GM18508 (cell line): ENCODE measurements around the gene ZFAND3.

Experiments
- ATAC-seq: cut with Tn5 transposase; IDR thresholded peaks from one replicate; pipeline ENCODE4 v1.9.1; 2021; ENCODE audit warnings: moderate number of reproducible peaks; ENCODE audit not compliant: insufficient read depth, unreplicated experiment

Gene ZFAND3

DNA sequence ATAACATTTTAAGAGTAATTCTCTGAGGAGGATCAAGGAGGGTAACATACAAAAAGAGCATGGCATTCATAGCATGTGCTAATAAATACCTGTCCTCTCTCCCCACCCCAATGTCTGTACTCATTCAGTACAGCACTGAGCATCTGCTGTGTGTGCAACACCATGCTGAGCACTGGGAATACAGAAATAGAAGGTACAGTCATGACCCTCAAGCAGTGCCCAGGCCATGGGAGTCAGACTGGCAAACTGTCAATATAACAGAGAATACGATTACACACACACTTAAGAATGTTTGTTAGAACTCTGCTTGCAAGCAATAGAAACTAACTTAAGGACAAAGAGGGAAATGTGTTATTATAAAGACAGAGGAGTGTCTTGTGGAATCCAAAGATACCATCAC lies 24.7 kb upstream of the ZFAND3 start:
- ATAC-seq, result no peak

DNA sequence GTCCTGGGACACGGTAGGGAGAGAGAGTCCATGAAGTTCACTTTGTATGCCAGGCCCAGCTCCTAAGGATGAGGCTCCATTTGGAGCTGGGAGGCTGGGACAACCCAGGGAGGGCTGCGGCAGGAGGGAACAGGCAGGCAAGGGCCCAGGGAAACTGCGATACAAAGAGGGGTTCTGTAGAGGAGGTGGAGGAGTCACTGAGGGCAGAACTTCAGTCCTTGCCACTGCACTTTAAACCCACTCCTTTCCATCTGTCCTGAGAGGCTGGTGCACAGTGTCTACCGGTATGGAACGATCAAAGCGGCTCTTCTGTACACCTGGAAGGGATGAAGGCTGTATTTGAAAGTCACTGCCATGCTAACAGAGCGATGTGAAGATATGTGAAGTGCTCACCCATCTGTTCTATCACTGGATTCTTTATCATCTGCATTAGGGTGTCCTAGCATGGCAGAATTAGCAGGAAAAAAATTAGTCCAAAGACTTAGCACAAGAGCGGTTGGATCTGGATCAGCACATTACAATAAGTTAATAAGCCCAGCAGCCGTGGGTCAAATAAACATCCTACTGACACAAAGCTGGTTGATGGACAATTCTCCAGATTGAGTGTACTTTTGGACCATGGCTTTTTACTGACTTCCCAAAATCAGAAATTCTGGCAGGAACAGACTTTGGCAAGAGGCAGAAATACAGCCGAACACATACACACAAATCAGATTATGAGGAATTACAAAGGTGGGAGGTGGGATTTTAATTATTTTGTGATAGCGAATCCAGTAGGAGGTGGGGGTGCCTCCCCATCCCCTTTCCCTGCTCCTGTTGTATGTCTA lies 20.9 kb upstream of the ZFAND3 start:
- no peak for ATAC-seq

DNA sequence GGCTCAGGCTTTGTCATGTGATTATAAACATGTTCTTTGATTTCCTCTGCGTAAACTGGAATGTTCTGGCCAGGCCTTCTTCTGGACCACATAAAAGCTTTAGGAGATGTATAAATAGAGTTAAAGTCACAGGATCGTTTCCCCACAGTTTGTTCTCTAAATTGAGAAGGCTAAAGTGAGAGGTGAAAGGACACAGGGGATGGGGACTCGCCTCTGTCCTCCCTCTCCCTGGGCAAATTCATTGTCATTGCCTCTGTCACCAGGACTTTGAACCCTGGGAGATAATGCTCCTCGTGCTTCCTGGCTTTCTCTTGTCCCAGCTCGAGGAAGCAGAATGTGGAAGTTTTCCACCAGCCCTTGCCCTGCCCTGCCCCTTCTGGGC lies 20.3 kb upstream of the ZFAND3 start:
- no peak for ATAC-seq

DNA sequence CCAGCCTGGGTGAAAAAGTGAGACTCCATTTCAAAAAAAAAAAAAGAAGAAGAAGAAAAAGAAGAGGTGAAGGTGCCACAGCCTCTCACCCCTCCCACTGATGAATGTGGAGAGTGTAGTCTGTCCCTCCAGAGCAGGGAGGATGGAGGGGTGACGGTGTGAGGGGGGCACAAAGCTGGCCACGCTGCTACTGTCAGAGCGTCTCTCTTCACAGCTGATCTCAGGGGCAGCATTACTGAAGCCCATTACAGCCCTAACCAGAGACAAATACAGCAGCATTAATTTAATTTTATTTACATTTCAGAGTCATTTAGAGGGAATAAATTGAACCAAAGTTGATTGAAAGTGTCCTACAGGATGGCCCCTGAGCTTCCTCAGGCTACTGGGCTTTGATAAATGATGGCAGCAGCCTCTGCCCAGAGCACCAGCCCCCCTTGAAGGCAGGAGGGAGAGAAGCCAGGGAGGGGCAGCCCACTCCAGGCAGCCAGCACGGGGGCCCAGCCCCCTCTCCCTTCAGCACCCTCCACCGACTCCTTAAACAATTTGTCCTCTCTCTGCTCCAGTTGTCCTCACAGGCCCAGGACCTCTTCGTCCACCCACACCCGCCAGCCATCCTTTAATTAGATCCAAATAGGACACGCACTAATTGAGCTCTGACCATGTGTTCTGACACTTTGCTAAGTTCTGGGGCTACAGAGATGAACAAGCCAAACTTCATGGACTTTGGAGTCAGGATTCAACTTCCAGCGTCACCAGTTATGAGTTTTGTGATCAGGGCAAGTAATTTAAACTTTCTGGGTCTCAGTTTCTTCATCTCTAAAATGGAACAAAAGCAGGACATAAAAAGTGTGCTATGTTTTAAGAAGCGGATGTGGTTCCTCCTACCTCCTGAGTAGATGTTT lies 18.6 kb upstream of the ZFAND3 start:
- ATAC-seq, result no peak

DNA sequence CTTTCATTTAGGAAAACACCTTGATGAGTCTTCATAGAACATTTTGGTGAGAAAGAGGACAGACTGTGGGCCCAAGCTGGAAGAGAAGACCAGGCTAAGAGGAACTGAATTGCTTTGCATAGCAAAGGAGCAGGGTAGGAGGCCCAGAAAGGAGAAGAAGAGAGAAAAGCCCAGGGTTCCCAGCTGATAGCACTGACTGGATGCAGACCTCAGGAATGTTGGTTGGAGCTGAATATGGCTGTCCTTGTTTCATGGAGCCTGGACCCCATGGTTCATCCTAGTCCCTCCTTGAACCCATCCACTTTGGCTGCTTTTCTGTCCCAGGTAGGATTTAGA lies 18.0 kb upstream of the ZFAND3 start:
- ATAC-seq, result no peak

DNA sequence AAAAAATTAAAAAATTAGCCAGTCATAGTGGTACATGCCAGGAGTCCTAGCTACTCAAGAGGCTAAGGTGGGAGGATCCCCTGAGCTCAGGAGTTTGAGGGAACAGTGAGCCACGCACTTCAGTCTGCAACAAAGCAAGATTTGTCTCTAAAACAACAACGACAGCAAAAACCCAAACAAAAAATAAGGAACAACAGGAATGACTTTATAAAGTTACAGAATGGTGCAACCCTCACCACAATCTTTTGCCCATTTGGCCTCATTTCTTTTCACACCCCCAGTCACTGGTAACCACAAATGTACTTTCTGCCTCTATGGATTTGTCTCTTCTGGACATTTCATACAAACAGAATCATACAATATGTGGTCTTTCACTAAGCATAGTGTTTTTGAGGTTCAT lies 16.7 kb upstream of the ZFAND3 start:
- ATAC-seq, result no peak

DNA sequence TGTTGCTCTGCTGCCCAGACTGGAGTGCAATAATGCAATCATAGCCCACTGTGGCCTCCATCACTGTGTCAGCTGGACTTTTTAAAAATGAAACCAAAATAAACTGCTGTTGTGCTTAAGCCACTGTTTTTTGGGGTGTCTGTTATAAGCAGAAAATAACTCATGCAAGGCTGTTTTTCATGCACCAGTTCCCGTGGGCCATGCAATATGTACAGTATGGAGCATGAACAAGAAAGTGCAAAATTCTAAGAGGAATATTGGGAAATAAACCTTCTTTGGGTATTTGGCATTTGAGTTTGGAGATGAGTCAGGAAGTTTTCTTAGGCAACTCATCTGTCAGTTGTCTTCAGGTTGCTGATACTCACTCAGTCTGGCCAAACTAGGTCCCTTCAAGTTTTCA lies 14.9 kb upstream of the ZFAND3 start:
- ATAC-seq, result no peak

DNA sequence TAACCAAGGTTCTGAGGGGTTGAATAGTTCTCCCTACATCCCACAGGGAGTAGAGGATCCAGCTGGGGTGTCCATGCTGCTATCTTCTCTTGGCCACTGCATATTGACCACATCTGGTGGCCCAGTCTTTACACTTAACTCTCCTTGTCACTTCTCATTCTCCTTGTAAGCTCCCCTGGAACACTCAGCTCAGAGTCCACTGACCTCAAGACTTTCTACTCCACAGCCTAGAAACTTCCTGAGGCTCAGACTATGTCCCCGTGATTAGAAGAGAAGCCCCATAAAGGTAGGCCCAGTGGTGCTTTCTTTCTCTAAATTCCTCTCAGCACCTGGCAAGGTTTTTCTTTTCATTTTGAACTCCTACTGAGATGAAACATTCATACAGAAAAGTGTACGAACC lies 13.3 kb upstream of the ZFAND3 start:
- no peak for ATAC-seq

DNA sequence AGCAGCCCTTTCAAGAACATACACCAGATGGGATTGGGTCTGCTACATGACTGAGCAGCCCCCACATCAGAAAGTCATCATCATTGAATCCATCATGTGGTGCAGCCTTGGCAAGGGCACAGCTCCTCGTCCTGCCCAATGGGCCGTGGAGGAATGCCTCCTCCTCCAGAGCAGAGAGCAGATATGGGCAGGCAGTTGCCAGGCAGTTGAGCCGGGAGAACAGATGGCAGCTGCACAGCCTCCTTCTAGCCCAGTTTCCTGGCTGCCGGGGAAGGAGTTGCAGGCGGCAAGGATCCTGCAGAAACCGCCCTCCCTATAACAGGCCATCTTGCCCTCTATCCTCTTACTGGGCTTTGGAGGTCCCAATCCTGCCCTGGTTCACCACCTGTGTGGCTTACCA lies 11.9 kb upstream of the ZFAND3 start:
- ATAC-seq, result no peak

DNA sequence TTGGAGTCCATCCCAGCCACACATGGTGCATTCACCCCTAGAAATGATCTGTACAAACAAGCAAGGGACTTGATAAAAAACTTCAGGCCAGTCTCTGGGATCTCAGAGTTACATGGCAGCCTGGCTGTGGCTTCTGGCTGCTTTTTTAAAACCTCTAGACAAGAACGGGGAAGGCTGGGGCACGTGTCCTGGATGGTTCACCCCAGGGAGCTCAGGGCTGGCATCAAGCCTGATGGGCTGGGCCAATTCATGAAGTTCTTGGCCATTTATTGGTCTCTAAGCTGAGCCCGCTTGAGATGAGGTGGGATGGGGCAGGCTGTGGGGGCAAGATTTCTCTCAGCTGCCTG lies 10.4 kb upstream of the ZFAND3 start:
- ATAC-seq, result no peak

DNA sequence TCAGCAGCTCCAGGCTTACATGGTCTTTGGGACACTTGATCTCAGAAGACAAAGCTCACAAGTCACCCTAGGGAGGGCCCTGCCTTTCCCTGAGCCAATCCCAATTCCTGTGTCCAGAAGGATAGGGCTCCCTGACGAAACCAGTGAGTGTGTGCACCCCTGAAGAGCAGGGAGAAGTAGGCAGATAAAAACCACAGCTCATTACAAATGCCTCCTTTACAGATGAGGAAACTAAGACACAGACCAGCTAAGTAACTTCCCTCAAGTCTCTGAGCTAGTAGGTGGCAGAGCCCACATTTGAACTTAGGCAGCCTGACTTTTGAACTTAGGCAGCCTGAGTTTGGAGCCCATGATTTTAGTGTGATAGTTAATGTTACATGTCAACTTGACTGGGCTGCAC lies 6.7 kb upstream of the ZFAND3 start:
- no peak for ATAC-seq

DNA sequence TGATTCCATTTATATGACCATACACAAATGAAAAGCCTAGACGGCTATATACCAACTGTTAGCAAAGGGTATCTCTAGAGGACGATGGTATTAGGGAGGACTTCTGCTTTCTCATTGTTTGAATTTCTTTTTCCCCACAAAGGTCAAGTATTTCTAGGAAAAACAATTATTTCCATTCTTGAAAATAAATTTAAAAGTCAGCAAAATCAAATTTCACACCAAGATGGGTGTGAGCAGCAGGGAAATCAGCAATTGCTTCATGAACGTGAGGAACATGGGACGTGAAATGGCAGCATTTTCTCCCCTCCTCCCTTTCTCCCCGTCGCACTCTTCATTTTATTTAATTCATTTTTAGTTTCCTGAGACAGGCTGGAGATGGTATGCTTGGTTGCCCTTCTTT lies 5.2 kb upstream of the ZFAND3 start:
- ATAC-seq, result no peak

DNA sequence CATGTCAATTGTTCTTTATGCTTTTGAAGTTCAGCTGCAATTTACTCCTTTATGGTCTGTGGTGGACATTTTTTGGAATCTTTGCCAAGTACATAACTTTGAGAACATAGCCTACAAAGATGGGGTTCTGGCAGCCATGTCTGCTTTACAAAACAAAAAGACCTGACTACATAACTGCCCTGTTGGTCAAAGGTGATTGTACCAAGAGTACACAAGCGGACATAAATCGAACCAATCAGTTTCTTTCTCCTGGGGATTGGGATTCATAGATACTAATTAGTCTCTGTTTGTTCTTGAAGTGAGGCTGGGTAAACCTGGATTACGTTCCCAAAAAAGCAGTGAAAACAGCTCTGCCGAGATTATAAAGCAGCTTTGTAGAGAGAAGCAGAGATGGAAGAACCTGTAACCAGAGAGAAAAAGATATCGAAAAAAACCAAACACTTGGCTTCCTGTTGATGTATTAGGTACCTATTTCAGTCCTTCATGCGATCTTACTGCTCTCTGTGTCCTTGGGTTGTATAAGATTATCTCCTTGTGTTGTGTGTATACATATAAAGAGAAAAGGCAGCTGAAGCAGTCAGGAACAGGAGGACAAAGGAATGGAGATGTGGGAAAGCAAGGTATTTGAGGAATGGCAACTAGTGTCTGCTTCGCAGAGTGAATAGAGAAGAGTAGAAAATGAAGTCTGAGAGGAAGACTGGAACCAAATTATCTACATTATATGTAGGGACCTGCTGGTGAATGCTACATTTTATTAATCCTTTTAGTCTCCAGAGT lies 2.7 kb upstream of the ZFAND3 start:
- no peak for ATAC-seq

DNA sequence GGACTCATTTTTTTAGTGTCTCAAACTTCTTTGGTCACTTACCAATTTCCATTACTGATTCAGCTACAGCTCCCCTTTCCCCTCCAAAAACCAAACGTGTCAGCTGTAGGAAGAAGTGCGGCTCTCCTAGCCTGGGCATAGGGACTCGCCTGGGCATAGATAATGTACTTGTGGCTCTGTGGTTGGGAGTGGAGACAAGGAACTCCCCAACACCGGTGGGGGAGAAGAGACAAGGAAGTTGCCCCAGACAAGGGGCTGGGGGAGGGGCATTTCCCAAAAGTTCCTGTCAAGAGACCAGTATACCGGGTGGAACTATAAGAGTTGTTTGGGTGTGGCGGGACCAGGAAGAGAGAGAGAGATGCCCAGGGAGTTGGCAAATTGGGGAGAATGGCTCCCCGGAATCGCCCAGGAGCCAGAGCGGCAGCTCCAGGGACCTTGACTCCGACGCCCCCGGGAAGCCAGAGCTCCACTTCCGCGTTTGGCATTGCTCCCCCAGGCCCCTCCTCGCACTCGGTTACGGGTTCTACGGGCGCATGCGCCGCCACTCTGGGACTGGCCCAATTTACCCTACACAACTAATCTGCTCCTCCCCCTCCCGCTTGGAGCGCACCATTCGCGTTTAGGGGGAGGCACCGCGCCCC lies 871 bp upstream of the ZFAND3 start:
- peak; percentile 45 for ATAC-seq

DNA sequence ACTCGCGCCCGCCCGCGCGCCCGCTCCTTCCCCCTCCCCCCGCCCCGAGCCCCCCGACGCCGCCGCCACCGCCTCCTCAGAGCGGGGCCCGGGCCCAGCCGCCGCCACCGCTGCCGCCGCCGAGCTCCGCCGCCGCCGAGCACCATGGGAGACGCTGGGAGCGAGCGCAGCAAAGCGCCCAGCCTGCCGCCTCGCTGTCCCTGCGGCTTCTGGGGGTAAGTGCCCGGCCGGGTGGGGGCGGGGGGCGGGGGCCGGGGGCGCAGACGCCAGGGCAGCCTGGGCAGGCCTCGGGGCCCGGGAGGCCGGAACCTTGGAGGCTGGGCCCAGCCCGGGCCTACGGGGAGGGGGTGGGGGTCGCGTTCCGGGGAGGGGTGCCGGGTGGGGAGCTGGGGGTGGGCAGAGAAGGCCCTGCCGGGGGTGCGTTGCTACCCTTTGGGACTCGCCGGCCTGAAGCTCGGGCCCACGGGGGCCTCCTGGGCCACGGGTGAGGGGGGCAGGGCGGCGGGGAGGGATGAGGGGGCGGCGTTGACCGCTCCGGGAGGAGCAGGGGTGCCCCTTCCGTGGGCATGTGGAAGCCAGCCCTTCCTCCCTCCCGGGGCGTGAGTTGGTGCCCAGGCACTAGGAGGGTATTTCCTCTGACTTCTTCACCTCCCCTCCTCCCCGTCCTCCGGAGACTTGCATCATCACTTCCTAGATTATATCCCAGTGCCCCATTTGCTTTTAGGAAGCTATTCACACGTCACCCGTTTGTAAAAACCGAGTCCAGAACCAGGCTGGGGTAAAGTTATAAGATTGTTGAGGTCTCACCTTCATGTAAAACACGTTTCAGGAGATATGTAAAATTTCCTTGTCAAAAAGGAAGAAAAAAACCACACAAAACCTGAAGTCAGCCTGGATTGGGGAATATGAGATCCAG lies 533 bp downstream of the ZFAND3 start:
- ATAC-seq, result no peak

DNA sequence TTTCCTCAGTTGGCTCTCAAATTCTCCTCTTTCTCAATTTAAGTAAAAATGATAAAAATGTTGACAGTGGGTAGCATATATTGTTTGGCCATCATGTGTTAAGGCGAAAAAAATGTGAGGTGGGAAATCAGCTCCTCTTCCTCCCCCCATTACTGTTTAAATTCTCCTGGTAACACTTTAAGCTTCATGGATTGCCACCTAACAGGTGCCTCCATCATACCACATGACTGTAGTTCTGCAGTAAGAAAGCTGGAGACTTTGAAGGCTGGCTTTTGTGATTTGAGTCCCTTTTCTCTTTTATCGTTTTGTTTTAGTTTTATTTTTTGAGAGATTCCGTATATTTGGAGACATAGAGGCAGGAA lies 1.2 kb downstream of the ZFAND3 start:
- ATAC-seq, result no peak

DNA sequence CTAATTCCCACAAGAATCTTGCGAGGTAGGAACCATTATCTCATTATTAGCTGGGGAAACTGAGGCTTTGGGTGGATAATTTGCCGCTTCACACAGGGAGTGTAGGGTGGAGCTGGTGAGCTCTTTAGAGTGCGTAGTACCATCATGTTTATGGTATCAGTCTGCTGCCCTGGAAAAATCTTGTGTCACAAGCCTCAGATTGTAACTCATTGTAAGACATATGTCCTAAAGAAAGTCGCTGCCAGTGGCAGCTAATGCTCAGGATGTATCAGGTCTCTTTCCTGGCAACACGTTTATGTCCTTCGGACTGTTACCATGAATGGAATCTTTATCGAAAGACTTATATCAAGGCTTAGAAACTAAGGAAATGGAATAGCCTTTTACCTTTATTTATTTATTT lies 1.9 kb downstream of the ZFAND3 start:
- ATAC-seq, result no peak

DNA sequence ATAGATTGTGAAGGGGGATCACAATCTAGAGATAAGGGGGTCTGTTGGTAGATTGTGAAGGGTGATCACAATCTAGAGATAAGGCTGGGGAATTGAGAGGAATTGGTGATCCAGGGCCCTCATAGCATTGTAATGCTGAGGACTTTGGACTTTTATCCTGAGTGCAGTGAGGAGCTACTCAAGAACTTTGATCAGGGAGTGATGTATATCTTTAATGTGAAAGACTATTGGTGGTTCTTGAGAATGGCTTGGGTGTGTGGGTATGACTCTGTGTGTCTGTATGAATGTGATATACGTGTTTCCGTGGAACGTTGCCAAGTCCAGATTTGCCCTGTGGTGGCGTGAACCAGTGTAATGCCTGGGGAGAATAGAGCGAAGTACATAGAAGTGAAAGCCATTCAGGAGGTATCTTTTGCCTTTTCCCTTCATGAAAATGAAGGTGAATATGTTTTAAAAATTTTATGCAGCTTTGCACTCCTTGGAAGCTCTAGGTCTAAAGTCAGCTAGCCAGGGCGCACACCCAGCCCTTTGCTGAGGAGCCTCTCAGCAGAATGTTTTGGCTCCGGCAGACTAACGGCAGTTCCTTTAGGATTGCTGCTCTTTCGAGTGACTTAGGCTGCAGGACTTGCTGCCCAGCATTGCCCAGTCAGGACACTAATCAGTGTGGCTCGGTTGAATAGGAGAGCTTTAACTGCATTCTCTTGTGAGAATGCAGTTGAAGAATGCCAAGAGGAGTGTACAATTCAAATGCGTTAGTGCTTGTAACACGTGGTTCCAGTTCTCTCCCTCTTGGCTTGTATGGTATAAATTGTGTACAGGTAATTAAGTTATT lies 3.5 kb downstream of the ZFAND3 start:
- ATAC-seq, result no peak

DNA sequence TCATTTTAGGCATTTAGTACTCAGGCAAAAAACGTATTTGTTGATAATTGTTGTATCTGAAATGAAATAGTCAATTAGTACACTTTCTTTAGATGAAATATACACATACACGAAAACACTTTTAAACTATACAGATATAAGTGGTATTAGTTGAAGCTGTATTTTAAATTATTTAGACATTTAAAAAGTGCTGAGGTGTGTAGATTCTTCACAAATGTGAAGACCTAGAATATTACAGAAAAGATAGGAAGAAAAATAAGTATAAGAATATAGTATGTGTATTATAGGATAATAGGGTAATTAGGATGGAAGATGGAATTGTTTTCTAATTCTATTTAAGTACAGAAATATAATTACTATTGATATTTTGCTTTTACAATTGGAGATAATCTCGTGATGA lies 4.6 kb downstream of the ZFAND3 start:
- no peak for ATAC-seq
